Measurements from ENCODE around the gene FOXL2. TPM values are rescaled to one million over a fixed set of nuclear protein-coding genes. Genes with fewer than 3 reads are reported as not detected.

Gene FOXL2
- total RNA-seq, 1 experiment from 2014 or later: 6.3 TPM

Other genes with a start within 250 kb of the FOXL2 start
- gene PIK3CB, start 112.2 kb downstream of the FOXL2 start, total RNA-seq (2014; rRNA removed): 6.6 and 10.2 TPM in 2 replicates
- 2.9 and 4.0 TPM in 2 replicates for gene FOXL2NB, start 80 bp upstream of the FOXL2 start, total RNA-seq (2014; rRNA removed)
- not detected in 2 replicates for gene PRR23A, start 59.1 kb upstream of the FOXL2 start, total RNA-seq (2014; rRNA removed)
- not detected in 2 replicates for gene PRR23B, start 73.8 kb upstream of the FOXL2 start, total RNA-seq (2014; rRNA removed)
- gene PRR23C, start 97.8 kb upstream of the FOXL2 start, total RNA-seq (2014; rRNA removed): not detected in 2 replicates

All from LHCN-M2 (cell line).